ENCODE data around the gene TP53I11. TPM values are rescaled to one million over a fixed set of nuclear protein-coding genes. Genes with fewer than 3 reads are reported as not detected.

The TP53I11 gene
- total RNA-seq, 2 donors from 2014 or later, result 60.0 to 141 TPM

GRCh38 chr11:44967930-44968496 lies 17.3 kb upstream of the TP53I11 start:
- DNase-seq (ENCODE audit: low spot score) (no peak), ATAC-seq (ENCODE audit: insufficient number of reproducible peaks, low FRiP score, low read depth) (no peak)
- Histone ChIP-seq H3K27ac (no peak overlapping the region), H3K27me3 (replicated peaks; ENCODE audit: insufficient read depth) (no peaks in the 10 kb centered on the region), H3K4me1 (ENCODE audit: control insufficient read depth in 1 of 2, low read depth in 2 of 2) (peaks cover 0 to 6% of the 10 kb centered on the region in 2 donors), H3K4me3 (no peak overlapping the region), H3K9me3 (no peaks in the 10 kb centered on the region), H3K36me3 (no peaks in the 10 kb centered on the region)
- TF ChIP-seq, protein P1, sequence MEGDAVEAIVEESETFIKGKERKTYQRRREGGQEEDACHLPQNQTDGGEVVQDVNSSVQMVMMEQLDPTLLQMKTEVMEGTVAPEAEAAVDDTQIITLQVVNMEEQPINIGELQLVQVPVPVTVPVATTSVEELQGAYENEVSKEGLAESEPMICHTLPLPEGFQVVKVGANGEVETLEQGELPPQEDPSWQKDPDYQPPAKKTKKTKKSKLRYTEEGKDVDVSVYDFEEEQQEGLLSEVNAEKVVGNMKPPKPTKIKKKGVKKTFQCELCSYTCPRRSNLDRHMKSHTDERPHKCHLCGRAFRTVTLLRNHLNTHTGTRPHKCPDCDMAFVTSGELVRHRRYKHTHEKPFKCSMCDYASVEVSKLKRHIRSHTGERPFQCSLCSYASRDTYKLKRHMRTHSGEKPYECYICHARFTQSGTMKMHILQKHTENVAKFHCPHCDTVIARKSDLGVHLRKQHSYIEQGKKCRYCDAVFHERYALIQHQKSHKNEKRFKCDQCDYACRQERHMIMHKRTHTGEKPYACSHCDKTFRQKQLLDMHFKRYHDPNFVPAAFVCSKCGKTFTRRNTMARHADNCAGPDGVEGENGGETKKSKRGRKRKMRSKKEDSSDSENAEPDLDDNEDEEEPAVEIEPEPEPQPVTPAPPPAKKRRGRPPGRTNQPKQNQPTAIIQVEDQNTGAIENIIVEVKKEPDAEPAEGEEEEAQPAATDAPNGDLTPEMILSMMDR (IDR thresholded peaks at IDR 0.05), result no peak

DNA sequence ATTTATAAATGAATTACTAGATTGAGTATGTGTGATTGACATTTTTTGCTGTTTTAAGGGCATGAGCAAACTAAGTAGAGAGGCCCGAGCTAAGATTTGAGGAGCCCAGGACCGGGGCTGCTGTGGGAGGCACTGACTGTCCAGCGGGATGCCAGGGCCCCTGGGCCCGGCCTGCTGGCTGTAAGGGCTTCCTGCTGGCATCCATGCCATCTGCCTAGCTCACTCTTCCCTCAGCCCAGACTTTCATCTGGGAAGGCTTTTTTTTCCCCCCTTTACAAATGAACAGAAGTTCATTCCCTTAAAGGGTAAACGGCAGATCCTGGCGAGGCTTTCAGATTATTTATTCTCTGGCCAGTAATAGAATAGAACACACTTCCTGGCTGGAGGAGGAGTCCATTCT lies 16.0 kb upstream of the TP53I11 start:
- Histone ChIP-seq H3K9me3 (no peaks in the 10 kb centered on the region), H3K27me3 (replicated peaks; ENCODE audit: insufficient read depth) (no peaks in the 10 kb centered on the region), H3K27ac (no peak overlapping the region), H3K36me3 (no peaks in the 10 kb centered on the region), H3K4me3 (no peak overlapping the region), H3K4me1 (ENCODE audit: control insufficient read depth in 1 of 2, low read depth in 2 of 2) (no peaks in the 10 kb centered on the region)
- TF ChIP-seq, protein P1 (IDR thresholded peaks at IDR 0.05), result no peak
- ATAC-seq (ENCODE audit: insufficient number of reproducible peaks, low FRiP score, low read depth) (no peak), DNase-seq (ENCODE audit: low spot score) (no peak)

DNA sequence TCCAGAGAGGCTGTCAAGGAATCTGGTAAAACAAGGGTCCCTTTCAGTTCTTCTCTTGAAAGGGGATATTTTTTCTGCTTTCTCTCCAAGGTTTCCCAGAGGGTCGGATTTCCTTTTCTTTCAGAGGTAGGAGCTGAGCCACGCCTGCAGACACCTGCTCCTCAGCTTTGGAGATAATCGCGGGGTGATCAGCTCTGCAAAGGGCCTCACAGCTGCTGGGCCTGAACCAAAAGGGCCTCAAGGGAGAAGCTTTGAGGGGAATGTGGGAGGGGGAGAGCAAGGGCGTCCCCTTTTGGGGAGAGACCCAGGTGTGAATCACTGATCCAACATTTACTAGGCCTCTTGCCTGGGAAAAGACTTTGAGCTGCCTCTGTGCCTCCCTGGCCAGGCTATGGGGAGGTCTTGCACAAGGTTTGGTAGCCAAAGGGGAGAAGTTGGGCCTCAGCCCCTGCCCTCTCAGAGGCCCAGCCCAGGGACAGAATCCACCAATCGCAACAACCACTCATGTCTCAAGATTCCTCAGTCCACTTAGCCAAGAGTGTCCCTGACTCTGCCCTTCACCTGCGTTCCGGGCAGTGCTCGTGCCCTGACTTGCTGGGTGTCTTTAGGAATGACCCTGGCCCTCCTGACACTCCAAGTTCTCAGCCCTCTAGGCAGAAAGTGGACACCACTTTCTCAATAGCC lies 14.0 kb upstream of the TP53I11 start:
- no peak for ATAC-seq (ENCODE audit: insufficient number of reproducible peaks, low FRiP score, low read depth)
- no peak for DNase-seq (ENCODE audit: low spot score)

DNA sequence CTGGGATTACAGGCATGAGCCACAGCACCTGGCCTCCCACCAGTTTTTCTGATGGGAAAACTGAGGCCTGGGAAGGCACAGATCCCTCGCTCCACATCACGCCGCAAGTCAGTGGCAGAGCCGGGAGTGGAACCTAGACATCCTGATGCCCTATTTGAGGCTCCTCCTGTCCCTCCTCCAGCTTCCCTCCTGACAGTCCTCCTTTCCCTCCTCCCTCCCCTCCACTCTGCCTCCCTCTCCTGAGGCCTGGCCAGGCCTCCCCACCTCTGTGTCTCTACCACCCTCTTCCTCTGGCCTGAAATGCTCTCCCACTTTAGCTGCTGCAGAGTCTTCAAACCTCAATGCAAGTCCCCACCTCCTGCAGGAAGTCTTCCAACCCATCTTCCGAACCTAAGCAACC lies 13.3 kb upstream of the TP53I11 start:
- Histone ChIP-seq H3K4me1 (ENCODE audit: control insufficient read depth in 1 of 2, low read depth in 2 of 2) (no peaks in the 10 kb centered on the region), H3K27ac (no peak overlapping the region), H3K36me3 (no peaks in the 10 kb centered on the region), H3K9me3 (no peaks in the 10 kb centered on the region), H3K27me3 (replicated peaks; ENCODE audit: insufficient read depth) (no peaks in the 10 kb centered on the region), H3K4me3 (no peak overlapping the region)
- TF ChIP-seq, protein P1 (IDR thresholded peaks at IDR 0.05), result no peak
- DNase-seq (ENCODE audit: low spot score) (no peak), ATAC-seq (ENCODE audit: insufficient number of reproducible peaks, low FRiP score, low read depth) (no peak)

More for the DNA sequence above, 14.0 kb upstream of the TP53I11 start:
- no peak overlapping the region for H3K27ac ChIP-seq
- no peaks in the 10 kb centered on the region for H3K36me3 ChIP-seq
- H3K27me3 ChIP-seq (replicated peaks; ENCODE audit: insufficient read depth), result no peaks in the 10 kb centered on the region
- no peak overlapping the region for H3K4me3 ChIP-seq
- H3K4me1 ChIP-seq (ENCODE audit: control insufficient read depth in 1 of 2, low read depth in 2 of 2), result no peaks in the 10 kb centered on the region
- TF ChIP-seq, protein P1 (IDR thresholded peaks at IDR 0.05), result no peak
- H3K9me3 ChIP-seq, result no peaks in the 10 kb centered on the region

- TF ChIP-seq, protein P1 (IDR thresholded peaks at IDR 0.05), result no peak
- Histone ChIP-seq H3K36me3 (no peaks in the 10 kb centered on the region), H3K27me3 (replicated peaks; ENCODE audit: insufficient read depth) (no peaks in the 10 kb centered on the region), H3K9me3 (no peaks in the 10 kb centered on the region), H3K27ac (no peak overlapping the region), H3K4me1 (ENCODE audit: control insufficient read depth in 1 of 2, low read depth in 2 of 2) (no peaks in the 10 kb centered on the region), H3K4me3 (no peak overlapping the region)
- DNase-seq (ENCODE audit: low spot score) (no peak), ATAC-seq (ENCODE audit: insufficient number of reproducible peaks, low FRiP score, low read depth) (no peak)
These were observed 12.5 kb upstream of the TP53I11 start for GRCh38 chr11:44963136-44963535.
